ENCODE measurements around the gene MCM9. TPM values are rescaled to one million over a fixed set of nuclear protein-coding genes. Genes with fewer than 3 reads are reported as not detected.

Gene MCM9
- total and polyA plus RNA-seq, 2 of the 4 experiments (the other 2 are of a cell fraction), result 3.5 to 7.2 TPM

- H3K27me3 ChIP-seq (ENCODE audit: control insufficient read depth, insufficient read depth, low read length), result no peaks in the 10 kb centered on the region; the same call in 1 of the 2 replicates
- intact Hi-C loops (cut with micrococcal nuclease) (no loop called here), in situ Hi-C loops (cut with MboI; ENCODE audit: low sequenced_read_pairs) (no loop called here), dilution Hi-C loops (cut with HindIII; ENCODE audit: low sequenced_read_pairs, unreplicated experiment) (no loop called here)
- H2AK9ac ChIP-seq (replicated peaks; ENCODE audit: low read depth, low read length, poor library complexity), result no peak overlapping the region
- H2AK5ac ChIP-seq (ENCODE audit: low read depth, low read length), result no peak overlapping the region
- no peak for ATAC-seq (ENCODE audit: low read depth)
- no peak overlapping the region for H2BK120ac ChIP-seq (ENCODE audit: low read depth, low read length)
- no peak overlapping the region for H2BK20ac ChIP-seq (ENCODE audit: low read depth, low read length)
- H3K23ac ChIP-seq (ENCODE audit: low read depth, low read length), result no peak overlapping the region
- no peak overlapping the region for H3K4me2 ChIP-seq (ENCODE audit: low read depth, low read length)
- H4K91ac ChIP-seq (ENCODE audit: insufficient read depth, low read depth, low read length), result no peak overlapping the region
- H2BK5ac ChIP-seq (ENCODE audit: low read depth, low read length, poor library complexity, severe bottlenecking), result no peak overlapping the region
- H3K9me3 ChIP-seq (ENCODE audit: control insufficient read depth, insufficient read depth, low read length), result no peaks in the 10 kb centered on the region
- H4K20me1 ChIP-seq (ENCODE audit: insufficient read depth, low read length), result no peaks in the 10 kb centered on the region
- no peak for DNase-seq
- H3K14ac ChIP-seq (replicated peaks; ENCODE audit: low read depth, low read length), result no peak overlapping the region
- no TSS peak for BruUV-seq (replicated peaks)
- H3K27ac ChIP-seq (ENCODE audit: insufficient read depth, low read length), result no peak overlapping the region
- ChIA-PET CTCF (interaction anchor here (0.6 to 0.7 kb wide), 2 partner anchors 188 to 372 kb away, joined by 3 to 5 read pairs; no protein-coding TSS in a partner anchor), POLR2A (ENCODE audit: unreplicated experiment) (no interaction called here)
- no peak overlapping the region for H4K5ac ChIP-seq (ENCODE audit: low read depth, low read length)
- H3K18ac ChIP-seq (ENCODE audit: low read depth, low read length), result no peak overlapping the region
- no peak overlapping the region for H3K9ac ChIP-seq (ENCODE audit: low read depth, low read length)
- no peak overlapping the region for H3K4me3 ChIP-seq (ENCODE audit: insufficient read depth, low read depth, low read length)
- H2AFZ ChIP-seq (replicated peaks; ENCODE audit: low read length, poor library complexity), result no peak overlapping the region
- no peak overlapping the region for H4K8ac ChIP-seq (ENCODE audit: low read depth in 2 of 2, low read length in 2 of 2)
- H3K79me1 ChIP-seq (ENCODE audit: low read depth in 1 of 2, low read length in 2 of 2), result no peaks in the 10 kb centered on the region
- no peak overlapping the region for H3K56ac ChIP-seq (ENCODE audit: extremely low read depth, insufficient read depth, low read length)
- TF ChIP-seq CTCF (conservative IDR thresholded peaks at IDR 0.05; ENCODE audit: low read depth, low read length), result no peak
- TF ChIP-seq POLR2A (IDR thresholded peaks at IDR 0.05; ENCODE audit: low read depth, low read length), result no peak
- TF ChIP-seq RFX5 (IDR thresholded peaks at IDR 0.05; ENCODE audit: low read depth, low read length), result no peak
- no peak for TF ChIP-seq MAZ (IDR thresholded peaks at IDR 0.05; ENCODE audit: borderline replicate concordance, low read depth, low read length)
- no peak for TF ChIP-seq MXI1 (IDR thresholded peaks at IDR 0.05; ENCODE audit: borderline replicate concordance, low read depth, low read length)
- TF ChIP-seq NFE2L2 (IDR thresholded peaks at IDR 0.05; ENCODE audit: low read depth, low read length), result no peak
- TF ChIP-seq MAFK (IDR thresholded peaks at IDR 0.05; ENCODE audit: low read depth, low read length), result no peak
- TF ChIP-seq RAD21 (IDR thresholded peaks at IDR 0.05; ENCODE audit: low read length), result no peak
- TF ChIP-seq BHLHE40 (IDR thresholded peaks at IDR 0.05; ENCODE audit: low read depth, low read length), result no peak
- no peak for TF ChIP-seq FOS (IDR thresholded peaks at IDR 0.05; ENCODE audit: low read depth, low read length)
- no peak for TF ChIP-seq ELK1 (IDR thresholded peaks at IDR 0.05; ENCODE audit: borderline replicate concordance, low read depth, low read length)
- TF ChIP-seq CHD1 (IDR thresholded peaks at IDR 0.05; ENCODE audit: low read depth, low read length), result no peak
- TF ChIP-seq SMC3 (IDR thresholded peaks at IDR 0.05; ENCODE audit: low read depth, low read length), result no peak
- no peak for TF ChIP-seq USF2 (IDR thresholded peaks at IDR 0.05; ENCODE audit: low read depth, low read length)
- no peak for TF ChIP-seq RCOR1 (IDR thresholded peaks at IDR 0.05; ENCODE audit: insufficient replicate concordance, low read length)
- TF ChIP-seq CEBPB (IDR thresholded peaks at IDR 0.05; ENCODE audit: low read depth, low read length), result no peak
- H3K4me1 ChIP-seq (ENCODE audit: control insufficient read depth, insufficient read depth, low read length), result no peaks in the 10 kb centered on the region
- H3K4ac ChIP-seq (ENCODE audit: low read depth, low read length), result no peak overlapping the region
- no peaks in the 10 kb centered on the region for H3K9me1 ChIP-seq (ENCODE audit: insufficient read depth, low read length)
- no peaks in the 10 kb centered on the region for H3K36me3 ChIP-seq (ENCODE audit: control insufficient read depth, insufficient read depth, low read length)
- WGBS, 2 experiments (ENCODE audit: extremely low coverage in 2 of 2, insufficient read length in 1 of 2), result no CpG with 5 or more reads among the region's 2 CpGs
- no peak overlapping the region for H2BK15ac ChIP-seq (ENCODE audit: low read depth, low read length)
Measured at GRCh38 chr6:118952683-118953082, 17.7 kb upstream of the MCM9 start.

All from IMR-90 (cell line).